GM23248 (cell line): ENCODE data around the gene PLBD1. TPM values are rescaled to one million over a fixed set of nuclear protein-coding genes. Genes with fewer than 3 reads are reported as not detected.

Experiments used
- DNase-seq: peaks from one replicate; pipeline ENCODE4 v3.0.0-alpha.2; 2015
- H2AFZ ChIP-seq: fragments of 200-600 bp; sonication (generic); 2 replicates; pipeline ENCODE4 v1.6.1; 2016; ENCODE audit warnings: antibody characterized with exemption
- H3F3A ChIP-seq: fragments of 200-600 bp; sonication (generic); 2 replicates; pipeline ENCODE4 v1.6.1; 2016; ENCODE audit warnings: mild to moderate bottlenecking, antibody characterized with exemption, mixed run types; ENCODE audit not compliant: insufficient read depth
- H3K27ac ChIP-seq: fragments of 200-600 bp; sonication (generic); 2 replicates; pipeline ENCODE4 v1.5.1; 2016; ENCODE audit warnings: mild to moderate bottlenecking
- H3K27me3 ChIP-seq: fragments of 200-600 bp; sonication (generic); replicated peaks from 2 replicates; pipeline ENCODE4 v1.6.1; 2016; ENCODE audit warnings: mild to moderate bottlenecking; ENCODE audit not compliant: insufficient read depth
- H3K36me3 ChIP-seq: fragments of 200-600 bp; sonication (generic); 2 replicates; pipeline ENCODE4 v1.6.1; 2016; ENCODE audit warnings: low read depth, mild to moderate bottlenecking
- H3K4me1 ChIP-seq: fragments of 200-600 bp; sonication (generic); 2 replicates; pipeline ENCODE4 v1.6.1; 2016; ENCODE audit warnings: mild to moderate bottlenecking; ENCODE audit not compliant: insufficient read depth
- H3K4me2 ChIP-seq: fragments of 200-600 bp; sonication (generic); one replicate; pipeline ENCODE4 v1.6.1; 2016; ENCODE audit warnings: mild to moderate bottlenecking; ENCODE audit not compliant: unreplicated experiment
- H3K4me3 ChIP-seq: fragments of 200-600 bp; sonication (generic); 2 replicates; pipeline ENCODE4 v1.5.1; 2016; ENCODE audit warnings: mild to moderate bottlenecking
- H3K79me2 ChIP-seq: fragments of 200-600 bp; sonication (generic); 2 replicates; pipeline ENCODE4 v1.6.1; 2016; ENCODE audit warnings: mild to moderate bottlenecking; ENCODE audit not compliant: insufficient read depth
- H3K9ac ChIP-seq: fragments of 200-600 bp; sonication (generic); 2 replicates; pipeline ENCODE4 v1.6.1; 2016; ENCODE audit warnings: mild to moderate bottlenecking
- H3K9me2 ChIP-seq: fragments of 200-600 bp; sonication (generic); 2 replicates; pipeline ENCODE4 v1.6.1; 2016; ENCODE audit warnings: mixed run types, mild to moderate bottlenecking, moderate library complexity; ENCODE audit not compliant: insufficient read depth
- H3K9me3 ChIP-seq: fragments of 200-600 bp; sonication (generic); one replicate; pipeline ENCODE4 v1.6.1; 2017; ENCODE audit warnings: low read depth
- H4K20me1 ChIP-seq: fragments of 200-600 bp; sonication (generic); 2 replicates; pipeline ENCODE4 v1.6.0; 2016; ENCODE audit not compliant: insufficient read depth
- EZH2 ChIP-seq: fragments of 200-600 bp; sonication (generic); IDR thresholded peaks from 2 replicates; pipeline ENCODE4 v1.6.1; 2018; ENCODE audit warnings: antibody characterized with exemption, mild to moderate bottlenecking; ENCODE audit not compliant: insufficient read depth, poor library complexity, severe bottlenecking
- EZH2phosphoT487 ChIP-seq: fragments of 200-600 bp; sonication (generic); IDR thresholded peaks from 2 replicates; pipeline ENCODE4 v1.6.1; 2018; ENCODE audit warnings: antibody characterized with exemption, moderate library complexity, mild to moderate bottlenecking, low read depth; ENCODE audit not compliant: insufficient read depth
- whole genome bisulfite sequencing, 2 experiments: methylation state at CpG; one replicate each; pipeline ENCODE4 v1.1.6; 2015 to 2017; ENCODE audit warnings: low lambda C conversion rate in 2 of 2, low coverage in 1 of 2; ENCODE audit errors: missing lambda C conversion rate in 2 of 2; 5-methylcytosine and 5-hydroxymethylcytosine counted together
- in situ Hi-C: fragments of 300-500 bp; cut with MboI; formaldehyde crosslinking; loops from 2 replicates; pipeline ENCODE4 v1.15.0; 2020
- polyA plus RNA-seq: library from polyadenylated mRNA; unstranded; fragments of >200 nt; fragmentation: Nextera tagmentation; extraction: Ambion mirVana; gene quantifications from 2 replicates; pipeline ENCODE4 v1.2.1, GENCODE V29; 2016
- total RNA-seq: library from RNA; depleted of rRNA; stranded (reverse); fragments of >200 nt; shearing (Covaris generic); gene quantifications from 2 replicates; pipeline ENCODE4 v1.2.3, GENCODE V29; 2014

PLBD1 gene
- total and polyA plus RNA-seq, 2 experiments from 2014 or later: 0.13 to 0.65 TPM

DNA sequence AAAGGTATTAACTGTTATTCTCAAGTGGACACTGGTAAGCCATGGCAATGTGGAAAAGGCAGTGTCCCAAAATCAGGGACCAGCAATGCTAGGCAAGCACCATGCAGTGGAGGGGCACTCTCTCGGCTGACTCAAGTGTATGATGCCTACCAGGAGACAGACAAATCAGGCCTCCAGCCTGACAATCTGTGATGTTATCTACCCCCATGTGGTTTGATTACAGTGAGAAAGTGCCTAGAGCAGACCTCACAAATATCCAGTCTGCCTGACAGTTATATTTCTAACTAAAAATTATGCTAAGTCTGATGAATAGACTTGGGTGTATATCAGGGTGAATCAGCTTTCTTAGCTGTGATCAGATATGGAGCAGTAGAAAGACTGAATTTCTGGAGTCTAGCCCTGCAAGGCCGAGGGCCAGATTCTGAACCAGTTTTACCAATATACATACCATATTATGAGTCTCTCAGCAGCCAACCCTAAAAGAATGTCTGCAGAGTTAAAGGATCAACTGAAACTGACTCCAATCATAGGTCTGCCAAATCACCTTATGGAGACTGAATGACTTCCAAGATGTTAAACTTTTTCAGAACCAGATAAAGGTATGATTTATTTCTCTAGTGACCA is 3.2 kb downstream of the PLBD1 start:
- in situ Hi-C loops: no loop called here
- DNase-seq: no peak
- H3K9me2 ChIP-seq: no peaks in the 10 kb centered on the region

DNA sequence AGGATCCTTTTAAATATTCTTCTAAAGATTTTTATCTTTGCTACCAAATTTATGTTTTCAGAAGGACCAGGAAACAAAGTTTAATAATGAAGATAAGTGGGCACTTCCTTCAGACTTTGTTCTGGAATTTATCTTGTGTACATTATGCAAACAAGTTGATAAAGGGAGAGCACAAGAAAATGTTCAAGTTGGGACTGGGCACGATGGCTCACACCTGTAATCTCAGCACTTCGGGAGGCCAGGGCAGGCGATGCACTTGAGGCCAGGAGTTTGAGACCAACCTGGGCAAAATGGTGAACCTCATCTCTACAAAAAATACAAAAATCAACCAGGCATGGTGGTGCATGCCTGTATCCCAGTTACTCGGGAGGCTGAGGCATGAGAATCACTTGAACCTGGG is 4.6 kb downstream of the PLBD1 start:
- no peaks in the 10 kb centered on the region for H3K9me2 ChIP-seq
- H3K79me2 ChIP-seq: no peaks in the 10 kb centered on the region
- in situ Hi-C loops: no loop called here
- no peaks in the 10 kb centered on the region for H3K9me3 ChIP-seq
- 72 to 77% methylated on average over 4 of the region's 4 CpGs for WGBS, 2 experiments
- H3K4me1 ChIP-seq: no peaks in the 10 kb centered on the region
- no peaks in the 10 kb centered on the region for H3K36me3 ChIP-seq
- no peaks in the 10 kb centered on the region for H3F3A ChIP-seq
- no peak overlapping the region for H3K4me2 ChIP-seq
- TF ChIP-seq EZH2 (no peak), EZH2phosphoT487 (no peak)
- no peak overlapping the region for H3K9ac ChIP-seq
- DNase-seq: no peak
- H3K27me3 ChIP-seq: peaks cover 14% of the 10 kb centered on the region; the same call in 1 of the 2 replicates
- H3K27ac ChIP-seq: no peak overlapping the region
- no peaks in the 10 kb centered on the region for H4K20me1 ChIP-seq
- H2AFZ ChIP-seq: no peak overlapping the region
- H3K4me3 ChIP-seq: no peak overlapping the region

More for the DNA sequence above, 3.2 kb downstream of the PLBD1 start:
- Histone ChIP-seq H2AFZ (no peak overlapping the region), H3K79me2 (no peaks in the 10 kb centered on the region), H3K4me1 (no peaks in the 10 kb centered on the region), H3K36me3 (no peaks in the 10 kb centered on the region), H3K4me3 (no peak overlapping the region), H4K20me1 (no peaks in the 10 kb centered on the region), H3K4me2 (no peak overlapping the region), H3F3A (no peaks in the 10 kb centered on the region), H3K9ac (no peak overlapping the region), H3K27me3 (peaks cover 17% of the 10 kb centered on the region), H3K27ac (no peak overlapping the region), H3K9me3 (no peaks in the 10 kb centered on the region)
- WGBS, 2 experiments: 51 to 64% methylated on average over 2 of the region's 2 CpGs
- TF ChIP-seq EZH2 (no peak), EZH2phosphoT487 (no peak)

DNA sequence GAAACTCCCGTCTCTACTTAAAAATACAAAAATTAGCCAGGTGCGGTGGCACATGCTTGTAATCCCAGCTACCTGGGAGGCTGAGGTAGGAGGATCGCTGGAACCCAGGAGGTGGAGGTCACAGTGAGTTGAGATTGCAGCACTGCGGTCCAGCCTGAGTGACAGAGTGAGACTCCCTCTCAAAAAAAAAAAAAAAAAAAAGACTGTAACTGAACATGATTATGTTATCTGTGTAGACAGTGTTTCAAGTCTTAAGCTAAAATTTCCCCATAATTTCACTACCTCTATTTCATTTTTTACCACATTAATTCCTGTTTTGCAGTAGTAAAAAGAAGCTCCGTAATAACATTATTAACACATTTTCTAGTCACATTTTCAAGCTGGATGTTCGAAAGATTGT is 5.4 kb downstream of the PLBD1 start:
- H2AFZ ChIP-seq: no peak overlapping the region
- TF ChIP-seq EZH2phosphoT487 (no peak), EZH2 (no peak)
- H3K36me3 ChIP-seq: no peaks in the 10 kb centered on the region
- H3K4me1 ChIP-seq: no peaks in the 10 kb centered on the region
- H3K79me2 ChIP-seq: no peaks in the 10 kb centered on the region
- H4K20me1 ChIP-seq: no peaks in the 10 kb centered on the region
- 69 to 77% methylated on average over 6 of the region's 6 CpGs for WGBS, 2 experiments
- H3K4me3 ChIP-seq: no peak overlapping the region
- in situ Hi-C loops: no loop called here
- H3K9ac ChIP-seq: no peak overlapping the region
- H3K4me2 ChIP-seq: no peak overlapping the region
- H3K27me3 ChIP-seq: peaks cover 14% of the 10 kb centered on the region; the same call in 1 of the 2 replicates
- H3K9me3 ChIP-seq: no peaks in the 10 kb centered on the region
- no peak for DNase-seq
- no peaks in the 10 kb centered on the region for H3K9me2 ChIP-seq
- no peaks in the 10 kb centered on the region for H3F3A ChIP-seq
- H3K27ac ChIP-seq: no peak overlapping the region

DNA sequence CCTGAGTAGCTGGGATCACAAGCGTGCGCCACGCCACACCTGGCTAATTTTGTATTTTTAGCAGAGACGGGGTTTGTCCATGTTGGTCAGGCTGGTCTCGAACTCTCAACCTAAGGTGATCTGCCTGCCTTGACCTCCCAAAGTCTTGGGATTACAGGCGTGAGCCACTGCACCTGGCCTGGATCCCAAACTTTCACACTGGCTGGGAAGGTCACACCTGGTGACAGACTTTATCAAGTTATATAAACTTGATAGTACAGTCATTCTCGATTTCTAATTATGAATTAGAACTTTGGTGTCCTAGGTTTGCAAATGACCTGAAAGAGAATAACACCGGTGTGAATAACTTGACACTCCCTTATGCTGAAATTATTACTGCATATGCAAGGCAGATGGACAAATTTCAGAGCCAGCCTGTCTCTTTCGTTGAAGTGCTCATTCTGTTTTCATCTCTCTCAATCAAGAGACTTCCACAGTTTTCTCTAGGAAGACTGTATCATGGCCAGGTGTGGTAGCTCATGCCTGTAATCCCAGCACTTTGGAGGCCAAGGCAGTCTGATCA is 5.9 kb downstream of the PLBD1 start:
- H3K27ac ChIP-seq: no peak overlapping the region
- H3K9me3 ChIP-seq: no peaks in the 10 kb centered on the region
- H3K4me3 ChIP-seq: no peak overlapping the region
- no peak overlapping the region for H2AFZ ChIP-seq
- no peaks in the 10 kb centered on the region for H3K79me2 ChIP-seq
- peaks cover 10% of the 10 kb centered on the region; the same call in 1 of the 2 replicates for H3K27me3 ChIP-seq
- H3K36me3 ChIP-seq: no peaks in the 10 kb centered on the region
- H3K9me2 ChIP-seq: no peaks in the 10 kb centered on the region
- H4K20me1 ChIP-seq: no peaks in the 10 kb centered on the region
- H3K9ac ChIP-seq: no peak overlapping the region
- DNase-seq: no peak
- in situ Hi-C loops: no loop called here
- WGBS, 2 experiments: 57 to 58% methylated on average over 9 of the region's 9 CpGs
- no peaks in the 10 kb centered on the region for H3F3A ChIP-seq
- TF ChIP-seq EZH2phosphoT487: no peak
- no peak overlapping the region for H3K4me2 ChIP-seq
- no peaks in the 10 kb centered on the region for H3K4me1 ChIP-seq
